Stimulated activated CD8-positive, alpha-beta memory T cell treated with anti-CD3 and anti-CD28 coated beads, Interleukin-7, amount 100 ng/mL, for 48 hours (primary cell): ENCODE data around the gene PDLIM7.

ENCODE experiments used
- DNase-seq, 2 donors: peaks; one replicate each; pipeline ENCODE4 v3.0.0-alpha.2; 2020; ENCODE audit warnings: low read depth in 1 of 2; ENCODE audit errors: extremely low read depth in 1 of 2

Gene PDLIM7

GRCh38 chr5:177446200-177447065 is 51.0 kb downstream of the PDLIM7 start, which contains the start of gene PRR7:
Gene PRR7, plus strand, starts transcription at chr5:177446814. Its CDS starts 8,254 bp downstream, at chr5:177455068.
- DNase-seq: peak in 1 of 2 donors; percentile 53

GRCh38 chr5:177445917-177446199 is 51.5 kb downstream of the PDLIM7 start:
- DNase-seq: no peak

- DNase-seq: no peak
Observed at GRCh38 chr5:177445052-177445916, 52.1 kb downstream of the PDLIM7 start.

- no peak for DNase-seq
Observed at GRCh38 chr5:177444106-177445051, 53.0 kb downstream of the PDLIM7 start.

- DNase-seq: no peak
Observed at GRCh38 chr5:177443144-177443983, 54.0 kb downstream of the PDLIM7 start.

GRCh38 chr5:177442066-177442826 is 55.2 kb downstream of the PDLIM7 start:
- no peak for DNase-seq

GRCh38 chr5:177440990-177441780 is 56.2 kb downstream of the PDLIM7 start:
- no peak for DNase-seq

GRCh38 chr5:177440211-177440989 is 57.0 kb downstream of the PDLIM7 start:
- no peak for DNase-seq

GRCh38 chr5:177439518-177440053 is 57.8 kb downstream of the PDLIM7 start:
- no peak for DNase-seq

- DNase-seq: no peak
Observed at GRCh38 chr5:177438468-177438867, 58.9 kb downstream of the PDLIM7 start.

GRCh38 chr5:177437623-177438022 is 59.8 kb downstream of the PDLIM7 start:
- no peak for DNase-seq

GRCh38 chr5:177435847-177436536 is 61.4 kb downstream of the PDLIM7 start:
- DNase-seq: no peak

GRCh38 chr5:177434942-177435738 is 62.3 kb downstream of the PDLIM7 start:
- DNase-seq: no peak

GRCh38 chr5:177434437-177434836 is 63.0 kb downstream of the PDLIM7 start:
- no peak for DNase-seq

GRCh38 chr5:177433658-177434217 is 63.7 kb downstream of the PDLIM7 start:
- no peak for DNase-seq
